HG02938 (cell line): ENCODE measurements around the gene GPC2.
"Not testable (repeated sequence)": the region's sequence is repeated elsewhere in the genome, so short reads cannot be mapped to it uniquely, and the experiment has no call there.

Experiments
- ATAC-seq: cut with Tn5 transposase; IDR thresholded peaks from one replicate; pipeline ENCODE4 v1.9.1; 2021; ENCODE audit warnings: mild to moderate bottlenecking, moderate library complexity; ENCODE audit not compliant: unreplicated experiment

Gene GPC2

GRCh38 chr7:100204454-100204853, 27.3 kb upstream of the GPC2 start:
- no peak for ATAC-seq

- ATAC-seq, result no peak
Observed at GRCh38 chr7:100200693-100201092, 23.5 kb upstream of the GPC2 start.

DNA sequence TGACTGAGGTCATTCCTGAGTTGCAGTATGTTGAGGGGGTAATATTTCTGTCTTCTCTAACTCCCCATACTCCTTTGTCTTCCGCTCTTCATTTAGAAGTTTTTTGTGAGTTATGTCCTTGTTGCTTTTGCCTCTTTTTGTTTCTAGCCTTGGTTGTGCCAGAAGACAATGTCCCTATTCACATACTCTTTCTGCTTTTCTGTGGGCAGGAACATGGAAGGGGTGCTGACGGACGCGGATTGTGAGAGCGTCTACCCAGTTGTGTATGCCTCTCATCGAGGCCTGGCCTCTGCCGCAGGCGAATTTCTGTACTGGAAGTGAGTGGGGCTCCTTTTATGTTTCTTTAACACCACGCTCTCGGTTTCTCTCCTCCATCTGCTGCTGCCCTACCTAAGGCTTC, 21.1 kb upstream of the GPC2 start:
- no peak for ATAC-seq

GRCh38 chr7:100195901-100196322, 18.7 kb upstream of the GPC2 start:
- not testable (repeated sequence) for ATAC-seq

- no peak for ATAC-seq
Observed at GRCh38 chr7:100195222-100195621, 18.0 kb upstream of the GPC2 start.

DNA sequence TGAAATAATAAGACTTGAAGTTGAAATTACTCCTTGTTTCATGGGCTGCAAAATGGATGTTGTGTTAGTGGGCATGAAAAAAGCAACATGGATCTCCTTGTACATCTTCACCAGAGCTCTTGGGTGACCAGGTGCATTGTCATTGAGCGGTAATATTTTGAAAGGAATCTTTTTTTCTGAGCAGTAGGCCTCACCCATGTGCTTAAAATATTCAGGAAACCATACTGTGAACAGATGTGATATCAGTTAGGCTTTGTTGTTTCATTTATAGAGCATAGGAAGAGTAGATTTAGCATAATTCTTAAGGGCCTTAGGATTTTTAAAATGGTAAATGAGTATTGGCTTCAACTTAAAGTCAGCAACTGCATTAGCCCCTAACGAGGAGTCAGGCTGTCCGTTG, 15.8 kb upstream of the GPC2 start:
- ATAC-seq, result no peak

DNA sequence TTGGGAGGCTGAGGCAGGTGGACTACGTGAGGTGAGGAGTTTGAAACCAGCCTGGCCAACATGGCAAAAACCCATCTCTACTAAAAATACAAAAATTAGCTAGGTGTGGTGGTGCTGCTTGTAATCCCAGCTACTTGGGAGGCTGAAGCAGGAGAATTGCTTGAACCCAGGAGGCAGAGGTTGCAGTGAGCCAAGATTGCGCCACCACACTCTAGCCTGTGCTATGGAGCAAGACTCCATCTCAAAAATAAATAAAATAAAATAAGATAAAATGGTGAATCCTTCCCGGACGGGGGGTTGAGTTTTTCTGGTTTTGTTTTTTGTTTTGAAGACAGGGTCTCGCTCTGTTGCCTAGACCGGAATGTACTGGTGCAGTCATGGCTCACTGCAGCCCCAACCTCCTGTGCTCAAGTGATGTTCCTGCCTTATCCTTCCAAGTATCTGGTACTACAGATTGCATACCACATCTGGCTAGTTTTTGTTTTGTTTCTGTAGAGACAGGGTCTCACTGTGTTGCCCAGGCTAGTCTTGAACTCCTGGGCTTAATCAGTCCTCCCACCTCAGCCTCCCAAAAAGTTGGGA, 15.2 kb upstream of the GPC2 start:
- ATAC-seq, result not testable (repeated sequence)

- ATAC-seq, result no peak
Observed at GRCh38 chr7:100191775-100192174, 14.6 kb upstream of the GPC2 start.

DNA sequence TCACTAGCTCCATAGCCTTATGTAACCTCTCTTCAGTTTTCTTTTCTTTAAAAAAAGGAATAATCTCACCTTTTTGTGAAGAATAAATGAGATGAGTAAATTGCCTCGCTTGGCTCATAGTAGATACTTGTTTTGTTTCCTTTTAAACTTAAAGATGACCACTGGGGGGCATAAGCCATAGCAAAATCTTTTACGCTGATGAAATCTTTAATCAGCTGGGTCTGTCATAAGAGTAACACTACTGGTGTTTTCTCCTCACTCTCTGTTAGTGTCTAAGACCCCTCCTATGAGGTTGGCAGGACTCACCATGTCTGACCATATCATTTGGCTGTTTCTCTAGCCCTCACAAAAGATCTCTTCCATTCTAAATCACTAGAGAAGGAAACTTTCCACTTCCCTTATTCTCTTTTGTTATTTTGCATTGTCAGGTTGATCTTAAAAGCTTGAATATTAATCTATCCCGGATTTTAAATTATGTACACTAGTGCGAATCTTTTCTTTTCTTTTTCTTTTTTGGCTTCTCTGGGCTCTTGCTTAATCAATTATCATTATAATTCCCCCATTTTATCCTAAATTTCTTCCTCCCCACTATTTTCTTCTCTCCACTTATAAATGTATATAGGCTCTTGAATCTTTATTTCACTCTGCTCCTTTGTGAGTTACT, 13.0 kb upstream of the GPC2 start:
- no peak for ATAC-seq

DNA sequence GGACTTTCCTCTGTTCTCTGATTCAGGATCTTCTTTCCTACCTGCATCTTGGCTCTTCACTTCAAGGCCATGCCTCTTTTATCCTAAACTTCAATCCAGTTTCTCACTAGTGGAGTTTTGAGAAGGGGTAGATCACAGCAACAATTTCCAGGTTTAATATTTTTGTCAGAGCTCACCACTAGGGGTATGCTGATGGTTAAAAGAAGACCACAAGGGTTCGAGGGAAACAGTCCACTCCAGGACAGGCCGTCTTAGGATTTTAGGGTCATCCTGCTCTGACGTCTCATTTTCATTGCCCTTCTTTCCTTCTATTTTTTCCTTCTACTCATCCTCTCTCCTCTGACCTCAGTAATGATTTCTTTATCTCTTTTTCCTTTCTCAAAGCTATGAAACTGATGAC, 11.9 kb upstream of the GPC2 start:
- no peak for ATAC-seq

DNA sequence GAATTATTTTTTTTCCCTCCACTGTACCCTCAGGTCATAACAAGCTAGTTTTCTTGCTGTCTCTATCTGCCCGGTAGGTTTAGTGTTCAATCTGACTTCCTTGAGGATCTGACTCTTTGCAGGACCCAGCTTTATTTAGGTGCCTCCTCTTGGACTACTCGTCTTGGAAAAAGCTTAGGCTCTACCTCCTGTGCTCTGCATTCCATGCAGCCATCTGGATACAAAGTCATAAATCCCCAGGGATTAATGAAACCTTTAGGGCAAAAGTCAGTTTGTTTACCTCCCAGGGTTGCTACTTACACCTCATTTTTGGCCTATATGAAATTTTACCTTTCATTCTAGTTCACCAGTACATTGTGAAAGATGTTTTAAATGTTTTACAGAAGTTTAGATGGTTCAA, 8.5 kb upstream of the GPC2 start:
- no peak for ATAC-seq

DNA sequence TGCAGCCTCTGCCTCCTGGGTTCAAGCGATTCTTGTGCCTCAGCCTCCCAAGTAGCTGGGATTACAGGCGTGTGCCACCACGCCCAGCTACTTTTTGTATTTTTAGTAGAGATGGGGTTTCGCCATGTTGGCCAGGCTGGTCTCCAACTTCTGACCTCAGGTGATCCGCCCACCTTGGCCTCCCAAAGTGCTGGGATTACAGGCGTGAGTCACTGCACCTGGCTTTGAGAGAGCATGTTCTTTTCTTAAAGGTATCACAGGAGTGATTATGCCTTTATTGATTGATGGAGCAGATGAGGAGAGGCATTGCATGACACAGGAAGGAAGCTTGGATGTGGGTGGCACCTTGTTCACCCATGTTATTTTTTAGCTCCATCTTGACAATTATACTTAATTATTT, 5.9 kb upstream of the GPC2 start:
- ATAC-seq, result not testable (repeated sequence)

- not testable (repeated sequence) for ATAC-seq
Observed at GRCh38 chr7:100182616-100183015, 5.4 kb upstream of the GPC2 start.

DNA sequence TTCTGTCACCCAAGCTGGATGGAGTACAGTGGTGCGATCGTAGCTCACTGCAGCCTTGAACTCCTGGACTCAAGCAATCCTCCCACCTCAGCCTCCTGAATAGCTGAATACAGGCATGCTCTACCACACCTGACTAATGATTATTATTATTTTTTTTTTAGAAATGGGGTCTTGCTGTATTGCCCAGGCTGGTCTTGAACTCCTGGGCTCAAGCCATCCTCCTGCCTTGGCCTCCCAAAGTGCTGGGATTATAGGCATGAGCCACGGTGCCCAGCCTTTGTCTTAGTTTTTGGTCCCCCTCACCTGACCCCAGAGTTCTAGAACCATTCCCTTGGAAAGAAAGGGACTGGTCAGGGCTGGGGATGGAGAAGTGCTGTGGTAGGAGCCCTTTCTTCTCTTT, 2.9 kb upstream of the GPC2 start:
- ATAC-seq, result not testable (repeated sequence)

- no peak for ATAC-seq
Observed at GRCh38 chr7:100176096-100177044, 811 bp downstream of the GPC2 start.

- no peak for ATAC-seq
Observed at GRCh38 chr7:100175296-100175935, 1.8 kb downstream of the GPC2 start.

DNA sequence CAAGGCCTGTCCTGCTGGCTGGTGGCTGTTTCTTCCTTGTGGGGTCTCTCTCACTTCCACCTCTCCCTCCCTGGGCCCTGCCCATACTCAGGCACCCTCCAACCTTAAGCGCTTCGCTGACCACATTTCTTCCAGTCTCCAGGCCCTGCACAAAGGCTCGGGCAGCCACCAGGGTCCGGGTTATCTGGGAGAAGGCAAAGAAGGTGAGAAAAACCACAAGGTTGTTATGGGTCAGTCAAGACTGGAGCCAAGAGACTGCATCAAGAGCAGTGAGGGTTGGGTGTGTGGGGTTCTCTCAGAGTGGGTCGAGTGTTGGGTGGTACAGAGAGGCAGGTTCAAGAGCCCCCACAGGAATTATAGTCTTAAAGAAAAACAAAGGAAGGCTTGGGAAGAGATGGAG, 2.6 kb downstream of the GPC2 start:
- no peak for ATAC-seq

- ATAC-seq, result no peak
Observed at GRCh38 chr7:100173806-100174495, 3.2 kb downstream of the GPC2 start.

- ATAC-seq, result no peak
Observed at GRCh38 chr7:100171840-100172239, 5.3 kb downstream of the GPC2 start.

GRCh38 chr7:100171087-100171681, 6.0 kb downstream of the GPC2 start:
- no peak for ATAC-seq
